Smooth muscle cell of the brain vasculature (primary cell): Measurements from ENCODE around the gene PPP1R9B.

ENCODE experiments used
- DNase-seq: peaks from one replicate; pipeline ENCODE4 v3.0.0-alpha.2; 2012; ENCODE audit warnings: low read depth, low spot score

Gene PPP1R9B

DNA sequence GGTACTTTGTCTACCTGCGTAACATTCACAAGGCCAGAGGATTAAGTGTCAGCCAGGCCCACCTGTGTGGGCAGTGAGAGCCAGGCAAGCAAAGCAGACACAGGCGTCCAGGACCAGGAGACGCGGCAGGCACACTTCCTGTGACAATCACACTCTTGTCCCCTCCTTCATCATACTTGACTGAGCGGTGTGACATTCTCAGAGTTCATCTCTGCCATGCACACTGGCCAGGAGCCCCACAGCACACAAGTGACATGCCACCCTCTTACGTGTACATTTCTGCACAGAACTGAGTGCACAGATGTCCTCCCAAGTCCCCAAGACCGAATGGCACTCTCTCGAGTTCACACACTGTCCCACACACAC is 8.7 kb downstream of the PPP1R9B start:
- DNase-seq, result no peak

DNA sequence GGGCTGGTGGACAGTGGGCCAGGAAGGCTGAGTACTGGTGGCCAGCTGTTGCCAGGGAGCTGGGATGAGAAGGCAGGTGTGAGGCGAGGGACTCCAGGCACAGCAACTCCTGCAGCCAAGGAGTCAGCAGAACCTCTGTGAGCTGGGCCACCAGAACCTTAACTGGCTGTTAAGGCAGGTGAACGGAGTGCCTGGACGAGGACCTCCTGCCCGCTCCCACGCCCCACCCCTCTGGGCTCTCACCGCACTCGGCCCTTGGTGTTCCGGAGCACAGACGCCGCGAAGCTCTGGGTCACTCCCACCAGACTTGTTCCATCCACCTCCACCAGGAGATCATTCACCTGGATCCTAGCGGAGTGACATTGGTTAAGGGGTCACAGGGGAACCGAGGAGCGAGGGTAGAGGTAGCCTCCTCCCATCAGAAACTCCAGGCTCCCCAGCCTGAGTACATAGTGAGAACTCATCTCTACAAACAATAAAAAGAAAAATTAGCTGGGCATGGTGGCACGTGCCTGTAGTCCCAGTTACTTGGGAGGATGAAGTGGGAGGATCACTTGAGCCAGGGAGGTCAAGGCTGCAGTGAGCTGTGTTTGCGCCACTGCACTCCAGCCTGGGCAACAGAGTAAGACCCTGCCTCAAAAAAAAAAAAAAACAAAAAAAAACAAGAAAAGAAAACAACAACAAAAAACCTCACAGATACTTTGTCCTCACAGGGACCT is 9.3 kb downstream of the PPP1R9B start:
- DNase-seq, result no peak

- DNase-seq, result no peak
These were observed 10.3 kb downstream of the PPP1R9B start for GRCh38 chr17:50139950-50140885.

DNA sequence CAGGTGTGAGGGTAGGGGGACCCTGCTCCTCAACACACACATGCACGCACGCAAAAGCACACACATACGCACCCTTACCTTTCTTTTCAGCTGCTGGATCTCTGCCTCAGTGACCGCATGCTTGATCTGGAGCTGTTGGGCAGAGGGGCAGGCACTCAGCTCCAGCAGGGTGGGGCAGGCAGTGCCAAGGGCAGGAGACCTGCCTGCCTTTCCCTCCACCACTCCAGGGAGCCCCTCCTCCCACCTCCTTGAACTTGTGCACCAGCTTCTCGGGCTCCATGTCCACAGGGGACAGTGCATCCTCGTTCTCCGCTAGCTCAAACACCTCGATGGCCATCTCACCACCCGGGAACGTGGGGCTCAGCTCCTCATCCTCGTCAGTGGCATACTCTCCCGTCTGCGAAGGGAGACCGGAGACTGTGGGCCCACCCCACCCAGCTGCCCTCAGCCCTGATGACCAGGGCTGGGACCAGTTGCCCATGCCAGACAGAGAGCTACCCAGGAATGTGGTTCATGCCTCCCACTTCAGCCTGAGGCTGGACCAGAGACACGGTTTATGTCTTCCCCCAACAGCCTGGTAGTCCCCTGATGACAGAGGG is 11.2 kb downstream of the PPP1R9B start:
- no peak for DNase-seq

- DNase-seq, result no peak
These were observed 13.4 kb downstream of the PPP1R9B start for GRCh38 chr17:50137042-50137441.

DNA sequence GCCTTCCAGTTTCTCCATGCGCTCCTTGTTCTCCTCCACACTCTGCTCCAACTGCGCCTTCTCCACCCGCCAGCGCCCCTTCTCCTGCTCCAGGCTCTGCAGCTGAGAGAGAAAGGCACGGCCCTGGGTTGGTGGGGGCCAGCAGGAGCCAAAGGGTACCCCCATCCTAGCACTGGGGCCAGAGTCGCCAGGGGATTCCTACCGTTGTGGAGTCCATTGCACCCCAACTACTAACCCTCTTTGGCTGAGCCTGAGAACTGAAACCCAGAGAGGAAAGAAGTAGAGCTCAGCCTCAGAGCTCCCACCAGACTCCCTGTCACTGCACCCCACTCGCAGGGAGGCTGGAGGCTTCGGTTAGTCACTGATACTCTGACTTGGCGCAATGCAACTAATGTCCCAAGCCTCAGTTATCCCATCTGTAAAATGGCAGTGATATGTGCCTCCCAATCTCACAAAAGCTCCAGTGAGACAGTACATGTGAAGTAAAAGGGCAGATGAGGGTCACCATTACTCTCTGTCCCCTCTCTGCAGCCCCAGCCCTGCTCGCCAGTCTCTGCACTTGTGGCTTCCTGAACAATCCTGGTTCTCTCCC is 14.3 kb downstream of the PPP1R9B start:
- DNase-seq, result no peak

- DNase-seq, result no peak
These were observed 15.0 kb downstream of the PPP1R9B start for GRCh38 chr17:50135316-50136095.

- no peak for DNase-seq
These were observed 16.0 kb downstream of the PPP1R9B start for GRCh38 chr17:50134206-50135110.

DNA sequence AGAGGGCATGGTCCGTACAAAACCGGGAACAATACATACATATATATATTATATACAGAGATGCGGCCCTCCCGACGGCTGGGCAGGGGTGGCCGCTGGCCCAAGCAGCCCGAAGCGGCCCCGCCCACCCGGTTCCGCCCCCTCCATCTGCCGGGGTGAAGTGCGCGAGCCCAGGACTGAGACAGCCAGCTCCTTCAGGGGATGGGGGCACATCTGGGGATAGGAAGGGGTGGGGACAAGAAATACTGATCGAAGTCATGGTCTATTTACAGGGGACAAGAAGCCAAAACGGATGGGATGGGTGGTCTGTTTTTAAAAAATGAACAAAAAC is 16.7 kb downstream of the PPP1R9B start:
- no peak for DNase-seq

DNA sequence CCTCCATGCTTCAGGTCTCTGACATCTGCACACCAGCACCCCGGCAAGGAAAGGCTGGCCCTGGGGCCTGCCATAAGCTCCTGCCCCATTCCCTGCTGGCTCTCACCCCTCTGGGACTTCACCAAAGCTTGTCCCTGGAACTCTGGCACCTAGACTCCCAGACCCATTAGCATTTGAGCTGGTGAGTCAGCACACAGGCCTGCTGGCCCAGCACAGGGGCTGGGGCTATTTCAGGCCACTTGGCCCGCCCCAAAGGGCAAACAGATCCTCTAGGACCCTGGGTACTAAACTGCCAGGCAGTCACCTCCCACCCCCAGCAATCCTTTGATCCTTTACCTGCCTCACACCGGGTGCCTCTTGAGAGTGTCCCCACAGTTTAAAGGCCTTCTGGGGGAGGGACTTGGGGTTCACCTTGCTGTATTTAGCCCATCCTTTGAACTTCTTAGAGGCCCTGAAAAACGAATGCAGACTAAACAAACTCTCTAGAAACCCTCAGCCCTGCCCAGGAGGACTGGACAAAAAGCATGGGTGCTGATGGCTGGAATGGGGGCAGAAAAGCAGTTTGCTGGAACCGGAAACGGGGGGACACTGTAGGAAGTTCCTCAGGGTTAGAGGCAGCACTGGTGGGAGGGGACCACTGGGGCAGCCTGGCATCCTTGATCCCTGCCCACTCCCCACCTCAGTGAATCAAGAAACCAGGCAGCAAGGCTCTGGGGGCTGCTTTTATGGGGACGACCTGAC is 17.3 kb downstream of the PPP1R9B start:
- DNase-seq, result no peak

- no peak for DNase-seq
These were observed 18.2 kb downstream of the PPP1R9B start for GRCh38 chr17:50132104-50132794.

- DNase-seq, result no peak
These were observed 19.7 kb downstream of the PPP1R9B start for GRCh38 chr17:50130559-50131305.

- no peak for DNase-seq
These were observed 20.5 kb downstream of the PPP1R9B start, which contains the start of gene SAMD14 for GRCh38 chr17:50129728-50130558. SAMD14 (minus strand) TSS chr17:50130160; CDS start chr17:50124959, 5,201 bp downstream.

GRCh38 chr17:50129353-50129727 is 21.1 kb downstream of the PPP1R9B start:
- DNase-seq, result no peak

- no peak for DNase-seq
These were observed 21.8 kb downstream of the PPP1R9B start for GRCh38 chr17:50128441-50129352.

DNA sequence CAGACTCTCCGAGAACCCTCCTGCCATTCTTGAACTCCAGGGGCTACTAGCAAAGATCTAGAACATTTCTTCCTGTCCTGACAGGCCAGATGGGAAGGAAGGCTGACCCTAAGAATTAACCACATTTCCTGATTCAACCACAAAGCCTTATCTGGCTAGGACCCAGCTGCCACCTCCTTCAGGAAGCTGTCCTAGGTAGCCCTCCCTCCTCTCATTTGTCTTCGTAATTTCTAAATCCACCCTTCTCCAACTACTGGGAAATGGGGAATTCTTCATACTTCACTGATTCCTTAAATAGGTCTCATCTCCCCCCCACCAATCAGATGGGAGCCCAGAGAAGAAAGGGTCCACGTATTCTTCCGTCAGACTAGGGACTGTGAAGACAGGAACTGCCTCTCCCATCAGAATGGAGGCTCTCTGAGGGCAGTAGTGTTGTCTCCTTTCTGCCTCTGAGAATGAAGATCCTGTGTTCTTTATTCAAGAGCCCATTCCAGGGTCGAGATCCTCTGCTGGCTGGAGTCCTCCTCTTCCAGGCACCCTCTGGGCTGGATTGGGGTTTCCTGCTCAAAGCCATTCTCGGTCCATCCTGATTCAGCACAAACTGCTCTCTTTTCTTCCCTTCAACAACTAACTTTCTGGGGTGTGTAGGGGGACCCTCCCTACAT is 22.6 kb downstream of the PPP1R9B start:
- no peak for DNase-seq
